ENCODE measurements around the gene DISC1.

DNA sequence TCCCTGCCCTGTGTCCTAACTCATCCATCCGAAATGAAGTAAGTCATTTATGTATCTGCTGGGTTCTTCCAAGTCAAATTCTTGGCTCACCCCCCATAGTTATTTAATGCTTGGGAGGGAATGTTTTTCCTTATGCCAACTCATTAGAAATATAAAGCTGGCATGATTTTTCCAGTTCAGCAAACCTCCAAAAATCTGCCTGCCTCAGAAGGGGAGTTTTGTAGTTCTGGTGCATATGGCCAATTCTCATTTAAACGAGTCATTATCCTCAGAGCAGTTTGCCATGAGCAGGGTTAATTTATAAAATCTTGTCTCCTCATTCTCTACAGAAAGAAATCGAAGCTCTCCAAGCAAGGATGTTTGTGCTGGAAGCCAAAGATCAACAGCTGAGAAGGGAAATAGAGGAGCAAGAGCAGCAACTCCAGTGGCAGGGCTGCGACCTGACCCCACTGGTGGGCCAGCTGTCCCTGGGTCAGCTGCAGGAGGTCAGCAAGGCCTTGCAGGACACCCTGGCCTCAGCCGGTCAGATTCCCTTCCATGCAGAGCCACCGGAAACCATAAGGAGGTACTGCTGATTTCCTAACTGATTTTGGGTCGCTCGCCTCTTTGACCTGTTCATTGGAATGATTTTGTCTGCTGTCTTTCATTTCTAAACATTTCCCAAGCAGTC is 144.1 kb downstream of the DISC1 start:
- TF ChIP-seq TARDBP (IDR thresholded peaks at IDR 0.05), result no peak
- TF ChIP-seq SUZ12 (IDR thresholded peaks at IDR 0.05), result no peak
- no peak for TF ChIP-seq ARNT (IDR thresholded peaks at IDR 0.05)
- no peak for TF ChIP-seq SP1 (IDR thresholded peaks at IDR 0.05)
- no peak for TF ChIP-seq LEF1 (IDR thresholded peaks at IDR 0.05; ENCODE audit: borderline replicate concordance)
- TF ChIP-seq ELF4 (IDR thresholded peaks at IDR 0.05), result no peak
- no peak for TF ChIP-seq BHLHE40 (IDR thresholded peaks at IDR 0.05; ENCODE audit: borderline replicate concordance)
- no peak for TF ChIP-seq HDGF (IDR thresholded peaks at IDR 0.05; ENCODE audit: borderline replicate concordance)
- TF ChIP-seq FOXK2 (IDR thresholded peaks at IDR 0.05), result no peak
